ENCODE results near the gene WNT10A. TPM values are rescaled to one million over a fixed set of nuclear protein-coding genes. Genes with fewer than 3 reads are reported as not detected.
A peak's percentile ranks its signal among the peaks of the same experiment; 100 is the strongest.
"Not testable (repeated sequence)": the region's sequence is repeated elsewhere in the genome, so short reads cannot be mapped to it uniquely, and the experiment has no call there.

The WNT10A gene
- total RNA-seq (2014; rRNA removed; shearing (Covaris generic)) = 0.36 and 1.5 TPM in 2 replicates

DNA sequence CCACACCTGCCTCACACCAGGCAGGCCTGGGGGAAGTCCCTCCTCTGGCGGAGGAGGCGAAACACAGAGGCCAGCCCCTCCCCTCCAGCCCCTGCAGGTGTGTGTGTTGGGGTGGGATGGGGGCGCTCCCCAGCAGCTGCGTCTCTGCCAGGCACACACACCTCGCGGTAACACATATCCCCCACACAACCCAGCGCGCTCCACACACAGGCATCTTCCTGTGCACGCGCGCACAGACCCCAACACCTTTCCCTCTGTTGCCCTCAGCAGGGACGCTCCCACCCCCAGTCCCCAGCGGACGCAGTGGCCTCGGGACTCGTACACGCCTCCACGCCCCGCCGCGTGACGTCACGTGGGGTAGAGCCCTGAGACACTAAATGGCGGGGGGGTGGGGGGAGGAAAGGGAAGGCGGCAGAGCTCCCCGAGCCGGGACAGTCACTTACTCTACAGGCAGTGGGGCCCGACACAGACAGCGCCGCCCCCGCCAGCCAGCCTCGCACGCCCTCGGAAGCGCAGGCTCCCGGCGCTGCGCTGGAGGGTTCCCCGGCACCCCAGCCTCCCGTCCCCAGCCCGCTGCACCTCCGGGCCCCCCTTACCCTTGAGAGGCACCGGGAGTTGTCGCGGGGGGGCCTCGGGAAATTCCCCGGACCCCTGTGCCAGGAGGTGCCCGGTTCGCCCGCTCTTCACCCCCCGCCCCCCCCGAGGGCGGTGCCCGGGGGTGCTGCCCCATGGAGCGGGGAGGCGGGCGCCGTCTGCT lies at the start of gene WNT10A:
WNT10A (plus strand) TSS at position 751 of the 757 bp plus-strand sequence. CDS start 144 bp downstream, outside the sequence.
- no peak for DNase-seq (ENCODE audit: low spot score)

DNA sequence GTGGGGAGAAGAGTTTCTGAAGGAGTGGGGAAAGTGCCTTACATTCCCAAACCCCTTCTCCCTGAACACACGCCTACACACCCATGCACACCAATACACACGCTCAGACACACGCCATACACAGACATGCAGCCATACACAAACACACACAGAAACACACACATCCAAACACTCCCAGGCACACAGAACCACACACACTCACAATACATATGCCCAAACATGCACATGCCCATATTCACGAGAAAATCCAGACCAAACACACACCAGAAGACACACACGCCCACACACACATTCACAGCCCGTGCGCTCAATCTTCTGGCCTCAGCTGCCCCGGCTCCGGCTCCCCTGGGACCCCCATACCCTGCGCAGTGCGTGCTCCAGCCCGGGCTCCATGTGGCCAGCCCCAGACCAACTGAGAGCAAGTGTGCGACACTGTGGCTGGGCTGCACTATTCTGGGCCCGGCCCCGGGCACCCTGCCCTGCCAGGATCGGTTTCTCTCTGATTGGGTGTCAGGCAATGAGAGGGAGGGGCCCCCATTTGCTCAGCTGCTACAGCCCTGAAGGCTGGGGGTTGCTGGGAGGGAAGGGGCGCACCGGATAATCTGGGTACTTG lies 49.2 kb upstream of the WNT10A start, which contains the start of gene PRKAG3:
PRKAG3 (minus strand) TSS at position 426 of the 613 bp plus-strand sequence.
- DNase-seq (ENCODE audit: low spot score) = no peak

DNA sequence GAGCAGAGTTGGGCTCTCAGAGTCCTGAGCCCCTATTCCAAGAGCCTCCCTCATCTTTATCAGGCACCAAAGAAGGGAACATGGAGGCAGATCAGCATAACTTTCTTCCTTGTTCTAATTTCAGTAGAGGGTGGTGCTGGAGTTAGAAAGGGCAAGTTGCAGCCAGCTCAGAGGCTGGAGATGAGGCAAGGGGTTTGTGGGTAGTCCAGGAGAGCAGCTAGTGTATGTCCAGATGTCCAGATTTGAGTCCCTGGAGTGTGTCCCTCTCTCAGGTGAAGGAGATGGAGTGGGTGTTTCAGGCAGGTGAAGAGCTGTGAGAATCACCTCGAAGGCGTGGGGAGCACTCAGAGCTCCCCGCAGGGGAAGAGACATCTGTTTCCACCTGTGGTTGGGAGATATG lies 48.6 kb upstream of the WNT10A start:
- DNase-seq (ENCODE audit: low spot score) = peak; percentile 16

DNA sequence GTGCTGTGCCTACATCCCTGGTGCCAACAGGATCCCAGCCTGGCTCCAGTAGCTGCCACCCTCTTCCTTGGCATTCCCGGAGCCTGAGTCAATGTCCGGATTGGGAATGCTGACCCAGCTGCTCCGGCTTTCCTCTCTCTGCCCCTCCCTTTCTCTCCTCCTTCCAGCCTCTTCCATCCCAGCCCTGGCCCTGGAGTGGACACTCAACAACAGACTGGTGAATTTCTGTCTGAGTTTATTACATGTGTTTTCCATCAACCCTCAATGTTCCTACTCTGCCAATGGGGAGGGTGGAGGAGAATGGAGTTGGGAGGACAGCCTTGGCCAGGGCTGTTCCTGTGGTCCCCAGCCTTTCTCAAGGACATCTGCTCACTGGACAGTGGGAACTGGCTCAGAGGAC lies 48.1 kb upstream of the WNT10A start:
- peak; percentile 93 for DNase-seq (ENCODE audit: low spot score)

DNA sequence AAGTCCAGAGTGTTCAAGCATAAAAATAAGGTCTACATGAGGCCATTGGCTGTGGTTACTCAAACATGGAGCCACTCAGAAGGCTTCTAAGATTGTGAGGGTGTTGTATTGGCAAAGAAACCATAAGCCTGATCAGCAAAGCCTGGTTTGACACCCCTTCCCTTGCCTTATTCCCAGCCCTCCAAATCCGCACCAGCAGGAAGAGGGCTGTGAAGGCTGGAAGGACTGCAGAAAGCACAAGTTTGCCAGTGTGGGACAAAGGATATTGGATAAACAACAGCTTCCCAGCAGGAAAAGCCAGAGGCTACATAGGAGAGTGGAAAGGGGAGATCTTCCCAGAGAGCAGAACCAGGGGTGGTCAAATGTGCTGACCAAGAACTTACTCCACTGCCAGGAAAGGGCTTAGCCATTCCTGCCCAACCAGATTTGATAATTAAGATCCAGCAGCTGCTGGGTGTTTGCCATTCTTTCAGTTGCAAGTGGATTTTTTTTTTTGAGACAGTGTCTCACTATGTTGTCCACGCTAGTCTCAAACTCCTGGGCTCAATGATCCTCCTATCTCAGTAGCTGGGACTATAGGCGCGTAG lies 47.5 kb upstream of the WNT10A start:
- peak; percentile 18 for DNase-seq (ENCODE audit: low spot score)

DNA sequence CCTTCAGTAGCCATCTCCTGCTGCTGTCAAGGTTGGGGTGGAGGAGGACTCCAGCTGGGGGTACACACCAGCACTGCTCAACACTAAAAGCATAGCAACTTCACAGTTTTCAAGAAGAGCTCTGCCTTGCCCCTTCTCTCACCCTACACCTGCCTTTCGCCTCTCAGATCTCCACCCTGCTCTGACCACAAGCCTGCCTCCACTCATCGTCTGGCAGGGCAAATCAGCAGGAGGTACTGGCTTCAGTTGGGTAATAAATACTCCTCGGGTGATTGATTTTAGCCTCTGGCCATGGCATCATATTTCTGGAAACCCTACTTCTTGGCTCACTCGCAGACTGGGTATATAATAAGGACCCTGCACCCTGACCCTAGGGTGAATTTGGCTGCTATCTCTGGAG lies 46.0 kb upstream of the WNT10A start:
- peak; percentile 30 for DNase-seq (ENCODE audit: low spot score)

DNA sequence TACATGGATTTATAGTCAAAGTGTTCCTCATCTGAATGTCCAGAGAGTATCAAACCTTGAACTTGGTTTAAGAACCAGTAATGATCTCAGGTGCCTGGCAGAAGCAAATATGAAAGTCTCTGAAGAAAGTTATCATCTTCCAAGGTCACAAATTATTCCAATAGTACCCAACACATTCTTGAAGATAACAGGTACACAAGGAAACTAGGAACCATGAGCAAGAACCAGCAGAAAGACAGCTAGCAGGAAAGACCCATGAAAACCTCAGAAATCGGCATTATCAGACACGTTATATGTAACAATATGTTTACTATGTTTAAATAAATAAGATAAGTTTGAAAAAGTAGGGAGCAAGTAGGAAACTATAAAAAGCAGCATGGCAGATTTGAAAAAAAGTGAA lies 43.2 kb upstream of the WNT10A start:
- DNase-seq (ENCODE audit: low spot score) = no peak

DNA sequence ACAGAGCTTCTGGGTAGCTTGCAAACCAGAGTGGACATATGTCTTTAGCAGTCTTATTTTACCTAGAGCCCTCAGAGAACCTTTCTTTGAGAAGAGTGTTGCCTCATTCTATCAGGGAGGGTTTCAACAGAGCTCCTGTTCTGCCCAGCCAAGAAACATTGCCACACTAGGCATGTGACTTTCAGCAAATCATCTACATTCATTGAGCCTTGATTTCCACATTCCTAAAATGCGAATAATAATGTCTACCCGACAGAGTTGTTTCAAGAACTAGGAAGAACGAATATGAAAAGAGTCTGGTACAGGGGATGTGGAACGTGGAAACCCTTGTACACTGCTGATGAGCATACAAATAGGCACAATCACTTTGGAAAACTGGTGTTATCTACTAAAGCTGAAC lies 41.2 kb upstream of the WNT10A start:
- no peak for DNase-seq (ENCODE audit: low spot score)

DNA sequence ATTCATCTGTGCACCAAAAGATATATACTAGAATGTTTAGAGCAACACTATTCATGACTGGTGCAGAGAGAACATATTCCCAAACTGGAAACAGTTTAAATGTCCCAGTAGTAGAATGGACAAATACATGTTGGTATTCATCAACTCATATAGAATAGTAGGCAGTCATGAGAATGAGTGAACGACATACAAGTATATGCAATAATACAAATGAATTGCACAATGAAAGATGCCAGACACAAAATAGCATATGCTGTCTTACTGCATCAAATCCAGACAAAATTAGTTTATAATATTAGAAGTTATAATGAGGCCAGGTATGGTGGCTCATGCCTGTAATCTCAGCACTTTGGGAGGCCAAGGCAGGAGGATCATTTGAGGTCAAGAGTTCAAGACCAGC lies 40.8 kb upstream of the WNT10A start:
- no peak for DNase-seq (ENCODE audit: low spot score)

DNA sequence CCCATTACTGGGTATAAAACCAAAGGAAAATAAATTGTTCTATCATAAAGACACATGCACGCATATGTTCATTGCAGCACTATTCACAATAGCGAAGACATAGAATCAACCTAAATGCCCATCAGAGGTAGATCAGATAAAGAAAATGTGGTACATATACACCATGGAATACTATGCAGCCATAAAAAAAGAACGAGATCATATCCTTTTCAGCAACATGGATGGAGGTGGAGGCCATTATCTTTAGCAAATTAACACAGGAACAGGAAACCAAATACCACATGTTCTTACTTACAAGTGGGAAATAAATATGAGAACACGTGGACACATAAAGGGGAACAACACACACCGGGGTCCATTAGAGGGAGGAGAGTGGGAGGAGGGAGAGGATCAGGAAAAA lies 36.3 kb upstream of the WNT10A start:
- not testable (repeated sequence) for DNase-seq (ENCODE audit: low spot score)

DNA sequence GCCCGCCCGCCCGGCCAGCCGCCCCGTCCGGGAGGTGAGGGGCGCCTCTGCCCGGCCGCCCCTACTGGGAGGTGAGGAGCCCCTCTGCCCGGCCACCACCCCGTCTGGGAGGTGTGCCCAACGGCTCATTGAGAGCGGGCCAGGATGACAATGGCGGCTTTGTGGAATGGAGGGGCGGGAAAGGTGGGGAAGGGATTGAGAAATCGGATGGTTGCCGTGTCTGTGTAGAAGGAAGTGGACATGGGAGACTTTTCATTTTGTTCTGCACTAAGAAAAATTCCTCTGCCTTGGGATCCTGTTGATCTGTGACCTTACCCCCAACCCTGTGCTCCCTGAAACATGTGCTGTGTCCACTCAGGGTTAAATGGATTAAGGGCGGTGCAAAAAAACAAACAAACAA lies 33.7 kb upstream of the WNT10A start:
- DNase-seq (ENCODE audit: low spot score) = not testable (repeated sequence)

DNA sequence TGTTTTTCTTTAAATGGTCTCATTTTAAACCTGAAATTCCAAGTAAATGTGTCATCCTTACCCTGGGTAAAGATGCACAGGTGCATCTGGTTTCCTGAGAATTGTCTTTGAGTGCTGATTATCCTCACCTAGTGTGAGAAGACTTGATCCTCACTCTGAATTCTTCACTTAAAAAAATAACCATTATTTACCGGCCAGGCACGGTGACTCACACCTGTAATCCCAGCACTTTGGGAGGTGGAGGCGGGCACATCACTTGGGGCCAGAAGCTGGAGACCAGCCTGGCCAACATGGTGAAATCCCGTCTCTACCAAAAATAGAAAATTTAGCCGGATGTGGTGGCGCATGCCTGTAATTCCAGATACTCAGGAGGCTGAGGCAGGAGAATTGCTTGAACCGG lies 30.9 kb upstream of the WNT10A start:
- DNase-seq (ENCODE audit: low spot score) = peak; percentile 92

DNA sequence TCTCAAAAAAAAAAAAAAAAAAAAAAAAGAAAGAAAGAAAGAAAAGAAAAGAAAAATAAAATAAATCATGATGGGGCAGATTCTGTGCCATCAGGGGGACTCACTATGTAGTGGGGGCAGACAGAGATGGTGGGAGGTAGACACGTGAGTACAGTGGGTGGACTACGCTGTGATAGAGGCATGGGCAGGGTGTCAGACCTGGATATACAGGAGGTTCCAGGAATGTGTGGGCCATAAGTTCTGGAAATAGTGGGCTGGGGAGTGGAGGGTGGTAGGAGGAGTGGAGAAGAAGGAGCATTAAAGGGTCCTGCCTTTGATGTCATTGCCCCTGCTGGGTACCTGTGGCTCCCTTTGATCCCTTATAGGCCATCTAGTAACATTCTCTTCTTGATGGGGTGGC lies 29.9 kb upstream of the WNT10A start:
- no peak for DNase-seq (ENCODE audit: low spot score)

DNA sequence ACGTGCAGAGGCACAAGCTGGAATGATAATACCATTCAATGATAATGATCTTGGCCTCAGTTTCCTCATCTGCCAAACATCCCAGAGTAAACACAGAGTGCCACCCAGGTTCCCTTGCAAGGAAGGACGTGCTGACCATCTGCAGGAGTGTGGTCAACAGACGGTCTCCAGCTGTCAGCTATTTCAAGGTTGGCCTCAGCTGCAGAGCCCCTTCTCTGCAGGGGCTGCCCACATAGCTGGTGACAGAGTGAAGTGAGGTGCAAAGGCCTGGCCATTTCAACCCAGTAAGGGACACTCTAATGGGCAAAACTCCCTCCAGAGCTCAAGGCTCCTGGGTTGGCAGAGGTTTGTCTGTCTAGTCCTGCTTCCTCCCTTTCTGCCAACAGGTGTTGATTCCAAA lies 29.4 kb upstream of the WNT10A start:
- DNase-seq (ENCODE audit: low spot score) = no peak

DNA sequence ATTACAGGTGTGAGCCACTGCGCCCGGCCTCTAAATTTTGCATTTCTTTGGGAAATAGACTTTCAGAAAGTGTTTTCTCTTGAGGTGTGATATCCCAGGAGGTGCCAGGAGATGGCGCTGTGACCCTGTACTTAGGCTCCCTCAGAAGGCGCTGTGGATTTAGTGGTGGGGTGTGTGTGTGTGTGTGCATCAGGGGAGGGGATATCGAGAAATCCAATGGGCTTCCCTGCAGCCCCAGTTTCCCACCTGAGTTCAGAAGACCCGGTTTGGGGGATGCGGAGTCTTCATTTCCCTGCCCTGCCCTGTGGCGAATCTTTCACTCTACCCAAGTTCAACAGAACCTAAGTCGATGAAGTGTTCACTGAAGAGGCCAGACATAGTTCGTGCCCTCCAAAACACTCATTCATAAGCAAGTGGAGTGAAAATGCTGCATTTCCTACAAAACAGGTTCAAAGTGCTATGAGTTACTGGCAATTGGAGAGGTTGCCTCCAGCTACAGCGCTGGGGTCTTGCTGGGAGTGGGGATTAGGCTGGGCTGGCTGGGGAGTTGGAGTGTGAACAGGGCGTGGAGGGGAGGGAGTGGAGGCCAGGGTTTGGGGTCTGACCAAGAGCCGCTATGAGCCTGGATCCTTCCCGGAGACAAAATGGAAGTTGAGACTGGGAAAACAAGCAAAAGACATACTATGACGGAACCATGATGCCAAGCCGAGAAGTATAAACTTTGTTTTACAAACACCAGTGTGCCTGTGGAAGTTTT lies 27.6 kb upstream of the WNT10A start:
- peak; percentile 70 for DNase-seq (ENCODE audit: low spot score)

DNA sequence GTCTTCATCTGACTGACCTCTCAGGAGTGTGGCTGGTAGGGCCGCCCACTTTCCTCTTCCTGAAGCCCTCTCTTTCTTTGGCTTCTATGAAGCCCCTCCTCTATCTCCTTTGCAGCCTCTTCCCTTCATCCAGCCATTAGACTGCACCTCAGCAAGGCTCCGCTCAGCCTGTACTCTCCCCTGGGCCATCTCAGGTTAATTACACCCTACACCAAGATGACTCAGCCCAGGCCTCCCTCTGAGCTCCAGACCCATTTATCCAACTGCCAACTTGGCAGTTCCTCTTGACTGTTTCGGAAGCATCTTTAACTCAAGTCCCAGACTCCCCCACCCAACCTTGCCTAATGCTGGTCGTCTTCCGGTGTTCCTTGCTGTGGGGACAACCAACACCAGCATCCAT lies 26.9 kb upstream of the WNT10A start:
- peak; percentile 95 for DNase-seq (ENCODE audit: low spot score)

DNA sequence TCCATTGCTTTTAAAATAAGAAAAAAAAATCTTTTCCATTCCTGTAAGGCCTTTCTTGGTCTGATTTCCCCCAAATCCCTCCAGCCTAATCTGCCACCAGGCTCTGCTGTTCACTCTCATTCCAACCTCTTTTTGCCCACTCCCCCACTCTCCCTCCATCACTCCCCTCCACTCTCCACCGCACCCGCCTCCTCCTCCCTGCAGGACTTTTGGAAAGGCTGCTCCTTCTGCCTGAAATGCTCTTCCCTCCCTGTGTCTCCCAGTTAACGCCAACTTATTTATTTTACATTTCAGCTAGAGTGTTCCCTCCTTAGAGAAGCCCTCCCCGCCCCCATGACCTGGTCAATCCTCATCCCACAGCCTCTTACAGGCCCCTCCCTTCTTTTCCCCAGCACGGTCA lies 25.8 kb upstream of the WNT10A start:
- DNase-seq (ENCODE audit: low spot score) = no peak

DNA sequence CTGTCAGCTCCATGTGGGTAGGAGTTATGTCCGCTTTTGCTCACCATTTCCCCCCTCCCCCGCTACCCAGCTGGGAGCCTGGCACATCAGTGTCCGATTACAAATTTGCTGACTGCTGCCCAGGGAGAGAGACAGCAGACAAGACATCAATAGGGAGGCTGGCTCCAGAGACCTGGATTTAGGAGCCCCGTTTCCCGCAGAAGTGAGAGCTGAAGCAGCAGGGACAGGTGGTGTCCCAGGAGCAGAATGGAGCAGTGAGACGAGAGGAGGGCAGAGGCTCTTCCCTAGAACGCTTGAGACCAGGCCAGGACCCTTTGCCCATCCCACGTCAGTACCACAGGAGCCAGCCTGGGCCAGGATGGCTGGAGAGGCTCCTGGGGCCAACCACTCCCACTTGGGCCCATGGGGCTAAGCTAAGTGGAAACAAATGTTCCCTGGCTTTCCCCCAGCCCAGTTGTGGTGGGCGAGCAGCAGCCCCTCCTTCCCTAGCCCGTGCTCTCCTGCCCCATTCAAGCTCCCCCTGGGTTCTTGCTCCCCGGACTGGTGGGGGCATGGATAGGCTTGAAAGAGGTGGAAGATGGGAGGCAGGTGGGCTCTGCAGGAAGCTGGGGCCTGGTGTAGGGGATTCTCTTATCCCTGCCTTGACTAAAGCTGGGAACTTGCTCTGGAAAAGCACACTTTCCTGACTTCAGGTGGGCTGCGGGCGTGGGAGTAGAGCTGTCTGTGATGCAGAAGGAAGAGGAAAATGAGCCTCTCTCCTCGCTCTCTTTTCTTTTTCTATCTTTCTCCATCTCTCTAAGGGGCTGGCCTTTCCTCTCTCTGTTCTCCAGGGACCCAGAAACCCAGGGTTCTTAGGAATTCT lies 25.1 kb upstream of the WNT10A start:
- DNase-seq (ENCODE audit: low spot score) = no peak

DNA sequence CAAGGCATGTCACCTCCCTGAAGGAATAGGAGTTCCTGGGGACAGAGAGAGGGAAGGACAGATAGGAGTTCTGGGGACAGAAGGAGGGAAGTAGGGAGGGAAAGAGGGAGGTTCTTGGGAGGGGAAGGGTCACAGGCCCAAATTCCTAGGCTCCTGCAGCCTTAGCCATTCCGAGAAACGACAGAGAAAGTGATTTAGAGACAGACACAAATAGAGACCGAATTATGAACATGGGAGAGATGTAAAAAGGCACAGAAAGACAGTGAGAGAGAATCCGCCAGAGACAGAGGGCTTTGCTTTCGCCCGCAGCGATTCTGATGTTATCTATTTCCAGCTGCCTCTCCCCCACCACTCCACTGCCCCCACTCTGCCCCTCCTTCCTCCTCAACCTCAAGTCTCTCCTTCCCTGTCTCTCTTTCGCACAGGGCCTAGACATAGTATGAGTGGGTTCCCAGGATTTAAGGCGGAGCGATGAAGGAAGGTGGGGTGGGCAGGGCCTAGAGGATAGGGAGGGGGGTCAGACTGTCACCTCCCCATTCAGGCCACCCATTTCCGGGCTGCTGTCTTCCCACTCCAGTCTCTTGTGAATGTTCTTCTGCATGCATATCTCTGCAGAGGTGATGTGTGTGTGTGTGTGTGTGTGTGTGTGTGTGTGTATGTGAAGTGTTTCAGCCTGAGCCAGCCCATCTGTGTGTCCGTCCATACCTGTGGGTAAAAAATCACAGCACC lies 24.3 kb upstream of the WNT10A start:
- no peak for DNase-seq (ENCODE audit: low spot score)

DNA sequence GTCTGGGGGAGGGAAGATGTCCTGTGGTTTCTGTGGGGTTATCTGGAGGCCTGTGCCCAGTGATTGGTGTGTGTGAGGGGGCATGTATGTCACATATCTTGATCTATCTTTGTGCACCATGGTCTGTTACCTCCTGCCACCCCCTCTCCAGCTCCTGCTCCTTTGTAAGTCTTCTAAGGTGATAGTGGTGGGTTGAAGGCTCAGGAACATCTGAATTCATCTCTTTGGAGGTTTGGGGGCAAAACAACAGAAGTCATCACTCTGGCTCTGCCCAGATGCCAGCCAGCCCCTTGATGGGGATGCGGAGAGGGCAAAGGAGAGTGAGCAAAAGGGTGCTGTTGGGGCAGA lies 23.8 kb upstream of the WNT10A start:
- DNase-seq (ENCODE audit: low spot score) = no peak

Data from A172 (cell line).